Breast epithelium (tissue), 4 donors: ENCODE results near the gene UGT1A10. TPM values are rescaled to one million over a fixed set of nuclear protein-coding genes. Genes with fewer than 3 reads are reported as not detected.

Experiments used
- DNase-seq, 2 donors: peaks; one replicate each; pipeline ENCODE4 v3.0.0-alpha.2; 2019; ENCODE audit warnings: low spot score in 2 of 2
- H3K27ac ChIP-seq, 2 donors: fragments of 200-600 bp; sonication (generic) in 1 of 2; one replicate each; pipeline ENCODE4 v1.5.1; 2016 to 2019; ENCODE audit warnings: mild to moderate bottlenecking in 1 of 2
- H3K27me3 ChIP-seq, 2 donors: fragments of 200-600 bp; sonication (generic) in 1 of 2; one replicate each; pipeline versions ENCODE4 v1.5.1 to v1.6.0; 2017 to 2019; ENCODE audit warnings: control low read depth in 1 of 2, mild to moderate bottlenecking in 1 of 2
- H3K36me3 ChIP-seq: fragments of 200-600 bp; one replicate; pipeline ENCODE4 v1.5.1; 2019
- H3K4me1 ChIP-seq, 2 donors: fragments of 200-600 bp; sonication (generic); one replicate each; pipeline ENCODE4 v1.5.1; 2016 to 2019; ENCODE audit warnings: control low read depth in 1 of 2
- H3K4me3 ChIP-seq, 3 donors: fragments of 200-600 bp; sonication (generic); 1 replicate in 2 of 3; 2 replicates in 1 of 3; pipeline ENCODE4 v1.5.1; 2016 to 2019; ENCODE audit warnings: mild to moderate bottlenecking in 3 of 3, moderate library complexity in 2 of 3
- H3K9me3 ChIP-seq, 2 donors: fragments of 200-600 bp; sonication (generic) in 1 of 2; one replicate each; pipeline ENCODE4 v1.5.1; 2016 to 2019; ENCODE audit warnings: control low read depth in 1 of 2
- CTCF ChIP-seq, 3 donors: fragments of 450-650 bp; IDR thresholded peaks; one replicate each; pipeline ENCODE4 v1.5.1; 2016 to 2017; ENCODE audit warnings: antibody characterized with exemption in 3 of 3, mild to moderate bottlenecking in 3 of 3, moderate library complexity in 3 of 3
- POLR2A ChIP-seq: fragments of 450-650 bp; IDR thresholded peaks from one replicate; pipeline ENCODE4 v1.6.1; 2016; ENCODE audit warnings: antibody characterized with exemption, mild to moderate bottlenecking, moderate library complexity
- POLR2AphosphoS5 ChIP-seq, 3 donors: sonication (generic); formaldehyde crosslinking; IDR thresholded peaks; one replicate each; pipeline ENCODE4 v1.6.1; 2017; ENCODE audit warnings: antibody characterized with exemption in 3 of 3
- intact Hi-C: fragments of 100-400 bp; cut with DNase I; formaldehyde crosslinking; loops from one replicate; pipeline ENCODE4 v1.15.1; 2023; ENCODE audit warnings: low total_unique reads
- total RNA-seq, 3 donors: library from RNA; depleted of rRNA; stranded (reverse); fragments of >200 nt; gene quantifications; one replicate each; pipeline ENCODE4 v1.1.0, GENCODE V29; 2016

UGT1A10 gene
- total RNA-seq, 3 donors from 2014 or later = not detected

GRCh38 chr2:233807966-233808935 is 172.0 kb downstream of the UGT1A10 start:
- DNase-seq = no peak
- intact Hi-C loops = no loop called here
- Histone ChIP-seq H3K27me3 (no peaks in the 10 kb centered on the region), H3K4me1 (no peaks in the 10 kb centered on the region), H3K36me3 (no peaks in the 10 kb centered on the region), H3K4me3 (no peak overlapping the region), H3K27ac (no peak overlapping the region), H3K9me3 (no peaks in the 10 kb centered on the region)
- TF ChIP-seq POLR2A (no peak), CTCF (IDR thresholded peaks at IDR 0.05) (no peak), POLR2AphosphoS5 (IDR thresholded peaks at IDR 0.05) (no peak)

- no peak overlapping the region for H3K27ac ChIP-seq
- H3K4me1 ChIP-seq = no peaks in the 10 kb centered on the region
- H3K9me3 ChIP-seq = no peaks in the 10 kb centered on the region
- intact Hi-C loops = no loop called here
- H3K27me3 ChIP-seq = no peaks in the 10 kb centered on the region
- DNase-seq = no peak
- TF ChIP-seq POLR2A (no peak), CTCF (IDR thresholded peaks at IDR 0.05) (no peak), POLR2AphosphoS5 (IDR thresholded peaks at IDR 0.05) (no peak)
- H3K36me3 ChIP-seq = no peaks in the 10 kb centered on the region
- H3K4me3 ChIP-seq = no peak overlapping the region
Observed at GRCh38 chr2:233810385-233810784, 174.1 kb downstream of the UGT1A10 start.

GRCh38 chr2:233811087-233811486 is 174.8 kb downstream of the UGT1A10 start:
- no peaks in the 10 kb centered on the region for H3K36me3 ChIP-seq
- no peak overlapping the region for H3K27ac ChIP-seq
- intact Hi-C loops = no loop called here
- H3K27me3 ChIP-seq = no peaks in the 10 kb centered on the region
- no peak for TF ChIP-seq POLR2A
- DNase-seq = no peak
- no peaks in the 10 kb centered on the region for H3K9me3 ChIP-seq
- H3K4me3 ChIP-seq = no peak overlapping the region
- H3K4me1 ChIP-seq = no peaks in the 10 kb centered on the region

GRCh38 chr2:233811732-233812131 is 175.5 kb downstream of the UGT1A10 start:
- H3K27me3 ChIP-seq = no peaks in the 10 kb centered on the region
- no peaks in the 10 kb centered on the region for H3K4me1 ChIP-seq
- intact Hi-C loops = no loop called here
- DNase-seq = no peak
- H3K9me3 ChIP-seq = no peaks in the 10 kb centered on the region
- no peaks in the 10 kb centered on the region for H3K36me3 ChIP-seq
- no peak overlapping the region for H3K27ac ChIP-seq
- TF ChIP-seq CTCF (IDR thresholded peaks at IDR 0.05) (no peak), POLR2AphosphoS5 (IDR thresholded peaks at IDR 0.05) (no peak), POLR2A (no peak)
- H3K4me3 ChIP-seq = no peak overlapping the region

GRCh38 chr2:233813236-233814055 is 177.2 kb downstream of the UGT1A10 start:
- no peaks in the 10 kb centered on the region for H3K36me3 ChIP-seq
- no peaks in the 10 kb centered on the region for H3K27me3 ChIP-seq
- intact Hi-C loops = no loop called here
- no peaks in the 10 kb centered on the region for H3K9me3 ChIP-seq
- TF ChIP-seq CTCF (IDR thresholded peaks at IDR 0.05) (no peak), POLR2AphosphoS5 (IDR thresholded peaks at IDR 0.05) (no peak), POLR2A (no peak)
- no peaks in the 10 kb centered on the region for H3K4me1 ChIP-seq
- DNase-seq = no peak
- no peak overlapping the region for H3K4me3 ChIP-seq
- H3K27ac ChIP-seq = no peak overlapping the region
